Coronary artery (tissue), 2 donors: ENCODE results near the gene ATP6V0B.
A peak's percentile ranks its signal among the peaks of the same experiment; 100 is the strongest.

Experiments used
- DNase-seq: peaks from one replicate; pipeline ENCODE4 v3.0.0-alpha.2; 2017; ENCODE audit warnings: low spot score
- H3K27ac ChIP-seq, 2 donors: fragments of 200-600 bp; sonication (generic); one replicate each; pipeline ENCODE4 v1.5.1; 2016 to 2019
- H3K4me3 ChIP-seq: fragments of 200-600 bp; sonication (generic); 2 replicates; pipeline ENCODE4 v1.5.1; 2016; ENCODE audit warnings: mild to moderate bottlenecking, moderate library complexity
- TF ChIP-seq, protein P1 (sequence below): fragments of 200-600 bp; sonication (generic); IDR thresholded peaks from one replicate; pipeline ENCODE4 v1.5.1; 2019; ENCODE audit warnings: antibody characterized with exemption

Gene ATP6V0B

DNA sequence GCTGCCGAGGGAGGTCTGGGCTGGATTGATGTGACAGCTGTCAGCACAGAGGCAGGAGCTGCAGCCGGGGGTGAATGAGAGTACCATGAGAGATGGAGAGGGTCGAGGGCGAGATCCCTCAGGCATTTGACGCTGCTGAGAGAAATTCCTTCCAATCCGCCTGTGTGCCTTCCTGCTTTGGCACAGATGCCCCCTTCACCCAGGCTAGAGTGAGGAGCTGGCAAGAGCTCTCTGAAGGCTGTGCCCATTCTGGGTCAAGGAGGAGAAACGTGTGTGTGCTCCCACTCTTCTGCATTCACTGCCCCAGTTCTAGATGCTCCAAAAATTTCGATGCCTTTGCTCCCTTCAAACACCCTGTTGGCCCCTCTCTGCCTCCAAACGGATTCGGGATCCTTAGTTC lies 36.4 kb upstream of the ATP6V0B start:
- Histone ChIP-seq H3K4me3 (no peak overlapping the region), H3K27ac (no peak overlapping the region)
- no peak for DNase-seq
- TF ChIP-seq, protein P1, sequence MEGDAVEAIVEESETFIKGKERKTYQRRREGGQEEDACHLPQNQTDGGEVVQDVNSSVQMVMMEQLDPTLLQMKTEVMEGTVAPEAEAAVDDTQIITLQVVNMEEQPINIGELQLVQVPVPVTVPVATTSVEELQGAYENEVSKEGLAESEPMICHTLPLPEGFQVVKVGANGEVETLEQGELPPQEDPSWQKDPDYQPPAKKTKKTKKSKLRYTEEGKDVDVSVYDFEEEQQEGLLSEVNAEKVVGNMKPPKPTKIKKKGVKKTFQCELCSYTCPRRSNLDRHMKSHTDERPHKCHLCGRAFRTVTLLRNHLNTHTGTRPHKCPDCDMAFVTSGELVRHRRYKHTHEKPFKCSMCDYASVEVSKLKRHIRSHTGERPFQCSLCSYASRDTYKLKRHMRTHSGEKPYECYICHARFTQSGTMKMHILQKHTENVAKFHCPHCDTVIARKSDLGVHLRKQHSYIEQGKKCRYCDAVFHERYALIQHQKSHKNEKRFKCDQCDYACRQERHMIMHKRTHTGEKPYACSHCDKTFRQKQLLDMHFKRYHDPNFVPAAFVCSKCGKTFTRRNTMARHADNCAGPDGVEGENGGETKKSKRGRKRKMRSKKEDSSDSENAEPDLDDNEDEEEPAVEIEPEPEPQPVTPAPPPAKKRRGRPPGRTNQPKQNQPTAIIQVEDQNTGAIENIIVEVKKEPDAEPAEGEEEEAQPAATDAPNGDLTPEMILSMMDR: no peak

DNA sequence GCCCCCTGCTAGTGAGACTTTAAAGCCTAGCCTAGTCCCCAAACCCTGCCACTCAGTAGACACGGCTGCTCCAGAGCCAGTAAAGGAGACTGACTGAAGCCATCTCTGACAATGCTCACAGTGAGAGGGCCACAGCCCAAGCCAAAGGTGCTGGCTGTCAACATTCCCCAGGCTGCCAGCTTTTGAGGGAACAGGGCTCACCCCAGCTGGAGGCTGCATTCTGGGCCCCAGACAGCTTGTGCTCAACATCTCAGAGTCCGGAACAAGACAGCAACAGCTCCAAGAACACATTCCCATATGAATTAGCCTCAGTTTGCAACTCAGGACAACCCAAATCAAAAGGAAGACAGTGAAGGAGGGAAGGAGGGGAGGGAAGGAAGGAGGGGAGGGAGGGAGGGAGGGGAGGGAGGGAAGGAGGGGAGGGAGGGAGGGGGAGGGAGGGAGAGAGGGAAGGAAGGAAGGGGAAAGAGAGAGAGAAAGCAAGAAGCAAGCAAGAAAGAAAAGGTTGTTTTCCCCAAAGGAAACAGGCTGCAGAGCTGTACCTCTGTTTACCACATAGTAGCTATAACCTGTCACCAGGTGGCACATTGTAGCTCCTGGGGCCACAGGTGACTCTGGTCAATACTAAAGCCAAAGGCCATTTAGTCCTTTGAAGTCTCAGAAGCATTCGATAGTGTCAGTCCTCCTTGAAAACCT lies 35.7 kb upstream of the ATP6V0B start:
- TF ChIP-seq, protein P1: no peak
- no peak for DNase-seq
- Histone ChIP-seq H3K27ac (no peak overlapping the region), H3K4me3 (no peak overlapping the region)

DNA sequence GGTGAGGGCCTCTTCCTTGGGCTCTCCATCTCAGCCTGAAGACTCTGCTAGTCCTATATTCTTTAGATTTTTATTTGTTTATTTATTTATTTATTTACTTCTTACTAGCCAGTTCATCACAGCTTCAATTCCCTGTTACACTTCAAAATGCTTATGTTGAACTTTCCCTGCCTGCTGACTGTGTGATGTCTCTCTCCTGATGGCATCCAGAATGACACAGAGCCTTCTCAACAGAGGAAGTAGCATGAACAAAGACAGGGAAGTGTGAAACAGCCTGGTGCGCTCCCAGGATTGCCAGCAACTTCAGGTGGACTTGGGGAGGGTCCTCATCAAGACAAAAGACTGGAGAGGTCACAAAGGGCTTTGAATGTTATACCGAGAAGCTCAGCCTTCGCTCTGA lies 32.3 kb upstream of the ATP6V0B start:
- no peak overlapping the region for H3K27ac ChIP-seq
- H3K4me3 ChIP-seq: no peak overlapping the region
- DNase-seq: no peak
- TF ChIP-seq, protein P1: no peak

DNA sequence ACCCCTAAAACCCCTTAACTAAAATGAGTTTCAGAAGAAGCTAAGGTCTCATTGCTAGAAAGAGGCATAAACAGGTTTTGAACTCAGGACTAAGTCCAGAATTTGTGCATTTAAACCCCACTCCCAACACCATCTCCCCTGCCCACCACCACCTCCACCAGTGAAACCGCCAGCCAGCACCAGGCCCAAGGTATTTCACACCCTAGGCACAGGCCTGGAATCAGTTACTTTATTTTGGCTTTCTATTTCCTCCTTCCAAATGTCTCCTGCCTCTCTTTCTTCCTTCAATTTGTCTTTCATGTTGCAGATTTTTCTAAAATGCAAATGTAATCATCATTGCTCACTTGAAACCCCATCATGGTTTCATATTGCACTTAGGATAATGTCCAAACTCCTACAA lies 29.9 kb upstream of the ATP6V0B start:
- Histone ChIP-seq H3K27ac (no peak overlapping the region), H3K4me3 (no peak overlapping the region)
- no peak for DNase-seq
- TF ChIP-seq, protein P1: no peak

DNA sequence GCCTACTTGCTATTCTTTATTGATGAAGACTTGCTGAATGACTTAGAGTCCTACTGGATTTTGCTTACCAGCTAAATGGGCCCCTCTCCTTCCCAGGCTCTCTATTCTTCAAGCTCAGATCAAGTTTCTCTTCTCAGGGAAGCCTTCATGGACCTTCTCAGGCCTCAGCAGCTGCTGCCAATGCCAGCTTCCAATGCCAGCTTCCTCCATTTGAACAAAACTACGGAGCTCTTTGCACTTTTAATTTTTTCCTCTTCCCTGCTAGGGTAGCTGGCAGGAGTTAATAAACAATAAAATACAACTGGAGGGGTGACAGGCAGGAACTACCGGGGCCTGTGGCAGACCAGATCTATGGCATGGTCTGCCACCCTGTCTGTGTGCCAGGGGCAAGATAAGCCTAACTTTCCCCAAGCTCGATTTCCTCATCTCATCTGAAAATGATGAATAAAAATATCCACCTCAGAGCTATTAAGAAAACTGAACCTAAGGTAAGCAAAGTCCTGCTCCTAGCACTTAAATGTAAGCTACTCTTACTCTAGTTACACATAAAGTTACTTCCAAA lies 29.0 kb upstream of the ATP6V0B start:
- TF ChIP-seq, protein P1: no peak
- Histone ChIP-seq H3K4me3 (peak overlapping the region; percentile 98), H3K27ac (peak overlapping the region; percentile 92 to 98)
- no peak for DNase-seq

DNA sequence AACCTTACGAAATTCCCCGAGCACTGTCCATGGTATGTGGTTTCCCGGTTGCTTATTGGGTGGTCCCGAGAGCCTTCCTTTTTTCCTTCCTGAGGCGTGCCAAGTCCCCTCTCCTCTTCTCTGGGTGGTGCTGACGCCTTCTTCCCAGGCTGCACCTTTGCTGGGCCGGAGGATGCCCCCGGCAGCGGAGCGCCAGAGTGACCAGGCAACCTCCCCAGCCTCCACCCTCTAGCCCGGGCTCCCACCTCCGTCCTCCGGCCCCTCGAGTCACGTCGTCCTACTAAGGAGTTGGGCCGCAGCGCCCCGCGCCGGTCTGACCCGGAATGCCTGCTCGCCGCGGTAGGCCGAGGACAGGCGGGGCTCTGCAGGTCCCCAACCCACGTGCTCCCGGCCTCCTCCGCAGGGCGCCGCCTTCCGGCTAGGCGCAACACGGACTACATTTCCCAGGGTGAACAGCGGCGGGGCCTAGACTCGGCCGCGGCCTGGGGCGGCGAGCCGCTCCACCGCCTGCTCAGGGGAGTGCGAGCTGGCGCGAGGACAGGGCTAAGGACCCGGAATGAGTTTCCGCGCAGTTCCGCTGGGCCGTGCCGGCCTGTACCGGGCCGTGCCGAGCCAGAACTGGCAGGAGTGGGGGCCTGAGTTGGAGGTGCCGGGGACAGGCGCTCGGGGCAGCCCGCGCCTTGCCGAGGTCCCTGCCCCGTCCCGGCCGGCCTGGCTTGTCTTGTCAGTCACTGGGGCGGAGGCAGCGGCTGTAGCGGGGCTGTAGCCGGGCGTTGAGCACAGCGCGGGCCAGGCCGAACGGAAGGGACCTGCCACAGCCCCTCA lies 28.3 kb upstream of the ATP6V0B start, which contains the start of gene IPO13:
TSS of gene IPO13 (plus strand) at position 715 of the 825 bp plus-strand sequence. CDS start 651 bp downstream, outside the sequence.
- Histone ChIP-seq H3K27ac (peak within 1 kb of the TSS; percentile 92 to 98), H3K4me3 (peak within 1 kb of the TSS; percentile 98)
- TF ChIP-seq, protein P1: peak; percentile 41
- peak; percentile 97 for DNase-seq
